HepG2 (cell line): ENCODE data around the gene SELENOW.

Source experiments
- HDAC2 ChIP-seq: sonication (generic); formaldehyde crosslinking; IDR thresholded peaks from 2 replicates; pipeline ENCODE4 v1.4.0; 2020; ENCODE audit warnings: missing genetic modification reagents
- TAF15 ChIP-seq: fragments of 200-400 bp; formaldehyde crosslinking; IDR thresholded peaks from one replicate; pipeline ENCODE4 v1.6.1; 2018; ENCODE audit warnings: mild to moderate bottlenecking, low read depth, low read length; ENCODE audit not compliant: poor library complexity, severe bottlenecking
- YY1 ChIP-seq: IDR thresholded peaks from 2 replicates; pipeline ENCODE4 v1.6.1; 2011; ENCODE audit warnings: low read length, low read depth, moderate library complexity, mild to moderate bottlenecking; ENCODE audit not compliant: insufficient read depth, insufficient replicate concordance
- TF ChIP-seq, protein P1 (sequence below), 2 experiments: IDR thresholded peaks; 2 replicates each; pipeline ENCODE4 v1.6.1; 2011 to 2012; ENCODE audit warnings: low read length in 2 of 2, borderline replicate concordance in 1 of 2, low read depth in 1 of 2, mild to moderate bottlenecking in 1 of 2, moderate library complexity in 1 of 2

DNA sequence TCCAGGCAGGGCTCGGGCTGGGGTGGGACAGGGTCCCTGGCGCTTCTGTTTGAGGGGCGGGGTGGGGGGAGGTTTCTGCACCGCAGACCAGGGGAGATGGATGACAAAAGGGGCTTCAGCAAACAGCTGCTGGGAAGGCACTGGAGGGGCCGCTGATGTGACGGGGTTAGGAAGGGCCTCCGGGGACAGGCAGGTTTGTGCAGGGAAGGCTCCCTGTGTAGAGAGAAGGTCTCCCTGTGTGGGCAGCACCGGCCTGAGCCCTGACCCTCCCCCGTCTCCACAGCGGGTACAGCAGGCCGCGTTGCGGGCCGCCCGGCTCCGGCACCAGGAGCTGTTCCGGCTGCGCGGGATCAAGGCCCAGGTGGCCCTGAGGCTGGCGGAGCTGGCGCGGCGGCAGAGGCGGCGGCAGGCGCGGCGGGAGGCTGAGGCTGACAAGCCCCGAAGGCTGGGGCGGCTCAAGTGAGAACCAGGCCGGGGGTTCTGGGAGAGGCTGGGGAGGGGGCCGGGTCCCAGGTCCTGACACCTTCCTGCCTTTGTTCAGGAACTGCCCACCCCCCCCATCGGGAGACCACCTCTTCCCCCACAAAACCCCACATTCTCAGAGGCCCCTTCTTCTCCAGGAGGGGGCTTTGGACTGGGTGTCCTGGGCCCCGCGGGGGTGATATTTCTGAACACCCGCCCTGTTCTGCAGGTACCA lies 23.3 kb upstream of the SELENOW start:
- TF ChIP-seq, protein P1, sequence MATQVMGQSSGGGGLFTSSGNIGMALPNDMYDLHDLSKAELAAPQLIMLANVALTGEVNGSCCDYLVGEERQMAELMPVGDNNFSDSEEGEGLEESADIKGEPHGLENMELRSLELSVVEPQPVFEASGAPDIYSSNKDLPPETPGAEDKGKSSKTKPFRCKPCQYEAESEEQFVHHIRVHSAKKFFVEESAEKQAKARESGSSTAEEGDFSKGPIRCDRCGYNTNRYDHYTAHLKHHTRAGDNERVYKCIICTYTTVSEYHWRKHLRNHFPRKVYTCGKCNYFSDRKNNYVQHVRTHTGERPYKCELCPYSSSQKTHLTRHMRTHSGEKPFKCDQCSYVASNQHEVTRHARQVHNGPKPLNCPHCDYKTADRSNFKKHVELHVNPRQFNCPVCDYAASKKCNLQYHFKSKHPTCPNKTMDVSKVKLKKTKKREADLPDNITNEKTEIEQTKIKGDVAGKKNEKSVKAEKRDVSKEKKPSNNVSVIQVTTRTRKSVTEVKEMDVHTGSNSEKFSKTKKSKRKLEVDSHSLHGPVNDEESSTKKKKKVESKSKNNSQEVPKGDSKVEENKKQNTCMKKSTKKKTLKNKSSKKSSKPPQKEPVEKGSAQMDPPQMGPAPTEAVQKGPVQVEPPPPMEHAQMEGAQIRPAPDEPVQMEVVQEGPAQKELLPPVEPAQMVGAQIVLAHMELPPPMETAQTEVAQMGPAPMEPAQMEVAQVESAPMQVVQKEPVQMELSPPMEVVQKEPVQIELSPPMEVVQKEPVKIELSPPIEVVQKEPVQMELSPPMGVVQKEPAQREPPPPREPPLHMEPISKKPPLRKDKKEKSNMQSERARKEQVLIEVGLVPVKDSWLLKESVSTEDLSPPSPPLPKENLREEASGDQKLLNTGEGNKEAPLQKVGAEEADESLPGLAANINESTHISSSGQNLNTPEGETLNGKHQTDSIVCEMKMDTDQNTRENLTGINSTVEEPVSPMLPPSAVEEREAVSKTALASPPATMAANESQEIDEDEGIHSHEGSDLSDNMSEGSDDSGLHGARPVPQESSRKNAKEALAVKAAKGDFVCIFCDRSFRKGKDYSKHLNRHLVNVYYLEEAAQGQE (IDR thresholded peaks at IDR 0.05; ENCODE audit: borderline replicate concordance in 1 of 2, low read depth in 1 of 2, low read length in 2 of 2), result no peak
- no peak for TF ChIP-seq HDAC2
- no peak for TF ChIP-seq TAF15
- TF ChIP-seq YY1, result no peak
